ENCODE data around the gene ADGRA1. TPM values are rescaled to one million over a fixed set of nuclear protein-coding genes. Genes with fewer than 3 reads are reported as not detected.
"Not testable (repeated sequence)": the region's sequence is repeated elsewhere in the genome, so short reads cannot be mapped to it uniquely, and the experiment has no call there.

Gene ADGRA1
- total RNA-seq, 1 experiment from 2014 or later: not detected

DNA sequence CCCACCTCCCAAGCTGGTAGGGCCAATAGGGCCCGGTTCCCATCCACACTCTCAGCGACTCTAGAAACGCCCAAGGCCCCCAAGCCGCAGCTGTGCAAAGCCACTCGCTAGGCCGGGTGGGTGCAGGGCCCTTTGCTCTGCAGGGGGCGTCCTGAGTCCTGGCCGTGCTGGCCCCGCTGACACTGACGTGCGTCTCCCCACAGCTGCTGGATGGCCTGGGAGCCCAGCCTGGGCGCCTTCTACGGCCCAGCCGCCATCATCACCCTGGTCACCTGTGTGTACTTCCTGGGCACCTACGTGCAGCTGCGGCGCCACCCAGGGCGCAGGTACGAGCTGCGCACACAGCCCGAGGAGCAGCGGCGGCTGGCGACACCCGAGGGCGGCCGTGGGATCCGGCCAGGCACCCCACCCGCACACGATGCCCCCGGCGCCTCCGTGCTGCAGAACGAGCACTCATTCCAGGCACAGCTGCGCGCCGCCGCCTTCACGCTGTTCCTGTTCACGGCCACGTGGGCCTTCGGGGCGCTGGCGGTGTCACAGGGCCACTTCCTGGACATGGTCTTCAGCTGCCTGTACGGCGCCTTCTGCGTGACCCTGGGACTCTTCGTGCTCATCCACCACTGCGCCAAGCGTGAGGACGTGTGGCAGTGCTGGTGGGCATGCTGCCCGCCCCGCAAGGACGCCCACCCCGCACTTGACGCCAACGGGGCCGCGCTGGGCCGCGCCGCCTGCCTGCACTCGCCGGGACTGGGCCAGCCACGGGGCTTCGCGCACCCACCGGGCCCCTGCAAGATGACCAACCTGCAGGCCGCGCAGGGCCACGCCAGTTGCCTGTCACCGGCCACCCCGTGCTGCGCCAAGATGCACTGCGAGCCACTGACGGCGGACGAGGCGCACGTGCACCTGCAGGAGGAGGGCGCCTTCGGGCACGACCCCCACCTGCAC is 40.7 kb downstream of the ADGRA1 start:
- DNase-seq (ENCODE audit: low spot score): no peak

DNA sequence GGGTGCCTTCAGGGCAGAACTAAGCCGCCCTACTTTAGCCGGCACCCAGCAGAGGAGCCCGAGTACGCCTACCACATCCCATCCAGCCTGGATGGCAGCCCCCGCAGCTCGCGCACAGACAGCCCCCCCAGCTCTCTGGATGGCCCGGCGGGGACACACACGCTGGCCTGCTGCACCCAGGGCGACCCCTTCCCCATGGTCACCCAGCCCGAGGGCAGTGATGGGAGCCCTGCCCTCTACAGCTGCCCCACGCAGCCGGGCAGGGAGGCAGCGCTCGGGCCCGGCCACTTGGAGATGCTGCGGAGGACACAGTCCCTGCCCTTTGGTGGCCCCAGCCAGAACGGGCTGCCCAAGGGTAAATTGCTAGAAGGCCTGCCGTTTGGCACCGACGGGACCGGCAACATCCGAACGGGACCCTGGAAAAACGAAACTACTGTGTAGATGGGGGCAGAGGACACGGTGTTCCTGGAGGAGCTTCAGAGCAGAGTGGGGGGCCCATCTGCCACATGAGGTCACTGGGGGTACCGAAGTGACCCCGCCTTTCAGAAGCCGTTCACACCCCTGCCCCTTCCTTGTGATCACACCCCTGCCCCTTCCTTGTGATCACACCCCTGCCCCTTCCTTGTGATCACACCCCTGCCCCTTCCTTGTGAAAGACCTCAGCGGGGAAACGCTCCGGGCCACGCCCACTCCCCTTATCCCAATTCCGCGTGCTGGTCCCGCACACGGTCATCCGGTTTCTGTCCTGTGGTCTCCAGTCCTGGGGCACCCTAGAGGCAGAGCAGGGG is 41.5 kb downstream of the ADGRA1 start:
- DNase-seq (ENCODE audit: low spot score): no peak

DNA sequence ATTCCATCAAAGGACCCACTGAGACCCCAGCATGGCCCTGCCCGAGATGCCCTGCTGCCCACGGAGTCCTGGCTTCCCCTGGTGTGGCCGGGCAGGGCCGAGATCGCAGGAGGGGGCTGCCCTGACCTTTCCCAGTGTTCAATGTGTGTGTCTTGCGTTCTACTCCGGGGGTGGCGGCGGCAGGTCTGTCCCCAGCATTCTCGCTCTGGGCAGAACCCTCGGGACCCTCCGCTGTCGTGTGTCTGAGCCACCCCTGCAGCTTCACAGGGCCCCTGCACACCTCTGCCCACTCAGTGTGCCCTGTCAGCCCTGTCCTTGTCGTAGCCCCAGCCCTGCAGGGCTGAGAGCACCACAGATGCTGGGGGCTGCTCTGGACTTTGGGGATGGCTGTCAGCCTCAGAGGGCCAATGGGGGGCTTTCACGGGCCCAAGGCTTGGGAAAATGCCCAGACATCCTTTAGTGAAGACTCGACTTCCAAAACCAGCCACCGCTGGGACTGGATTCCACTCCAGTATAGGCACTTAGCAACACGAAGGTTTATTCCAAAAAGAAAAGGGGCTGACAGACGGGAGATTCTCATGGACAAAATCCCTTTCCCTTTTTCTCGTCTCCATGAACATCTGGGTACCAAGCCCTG is 42.3 kb downstream of the ADGRA1 start:
- DNase-seq (ENCODE audit: low spot score): no peak

DNA sequence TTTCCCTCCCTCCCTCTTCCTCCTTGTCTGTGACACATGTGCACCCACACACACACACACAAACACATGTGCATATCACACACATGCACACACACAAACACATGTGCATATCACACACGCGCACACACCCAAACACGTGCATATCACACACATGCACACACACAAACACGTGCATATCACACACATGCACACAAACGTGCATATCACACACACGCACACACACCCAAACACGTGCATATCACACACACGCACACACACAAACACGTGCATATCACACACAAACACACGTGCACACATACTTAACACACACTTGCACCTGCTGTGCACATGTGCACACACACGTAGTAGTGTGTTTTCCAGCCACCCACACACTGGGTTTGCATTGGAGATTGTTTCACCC is 42.9 kb downstream of the ADGRA1 start:
- DNase-seq (ENCODE audit: low spot score): no peak

DNA sequence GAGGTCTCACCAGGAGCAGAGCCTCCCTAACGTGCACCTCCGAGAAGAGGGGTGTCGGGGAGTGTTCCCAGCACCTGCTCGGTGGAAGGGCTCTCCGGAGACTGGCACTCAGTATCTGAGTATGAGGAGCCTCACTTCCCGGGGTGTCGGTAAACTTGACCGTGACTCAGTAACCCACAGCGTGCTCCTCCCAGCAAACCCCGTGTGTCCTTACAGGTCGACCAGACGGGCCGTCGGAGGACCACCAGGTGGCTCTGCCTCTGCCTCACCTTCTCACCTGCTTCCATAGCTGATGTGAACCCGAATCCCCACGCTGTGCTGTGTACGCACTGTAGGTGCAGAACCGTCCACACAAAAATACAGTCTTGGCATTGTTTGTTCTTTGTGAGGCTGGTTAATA is 43.3 kb downstream of the ADGRA1 start:
- DNase-seq (ENCODE audit: low spot score): no peak

DNA sequence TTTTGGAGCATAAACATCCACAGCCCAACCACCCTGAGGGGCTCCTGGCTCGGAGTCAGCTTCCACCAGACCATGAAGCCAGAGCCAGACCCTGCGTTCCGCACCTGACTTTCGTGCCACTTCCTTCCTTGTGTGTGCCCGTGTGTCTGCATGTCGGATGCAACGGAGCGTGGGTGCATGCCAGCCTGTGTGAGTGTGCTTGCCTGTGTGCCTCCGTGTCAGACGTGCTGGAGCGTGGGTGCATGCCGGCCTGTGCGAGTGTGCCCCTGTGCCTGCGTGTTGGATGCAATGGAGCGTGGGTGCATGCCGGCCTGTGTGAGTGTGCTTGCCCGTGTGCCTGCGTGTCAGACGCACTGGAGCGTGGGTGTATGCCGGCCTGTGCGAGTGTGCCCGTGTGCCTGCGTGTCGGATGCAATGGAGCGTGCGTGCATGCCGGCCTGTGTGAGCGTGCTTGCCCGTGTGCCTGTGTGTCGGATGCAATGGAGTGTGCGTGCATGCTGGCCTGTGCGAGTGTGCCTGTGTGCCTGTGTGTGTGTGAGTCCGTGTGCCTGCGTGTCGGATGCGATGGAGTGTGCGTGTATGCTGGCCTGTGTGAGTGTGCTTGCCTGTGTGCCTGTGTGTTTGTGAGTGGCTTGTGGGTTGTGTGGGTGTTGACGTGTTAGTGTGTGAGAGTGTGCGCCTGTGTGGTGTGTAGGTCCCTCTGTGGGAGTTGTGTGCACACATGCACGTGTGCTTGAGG is 44.2 kb downstream of the ADGRA1 start:
- no peak for DNase-seq (ENCODE audit: low spot score)

DNA sequence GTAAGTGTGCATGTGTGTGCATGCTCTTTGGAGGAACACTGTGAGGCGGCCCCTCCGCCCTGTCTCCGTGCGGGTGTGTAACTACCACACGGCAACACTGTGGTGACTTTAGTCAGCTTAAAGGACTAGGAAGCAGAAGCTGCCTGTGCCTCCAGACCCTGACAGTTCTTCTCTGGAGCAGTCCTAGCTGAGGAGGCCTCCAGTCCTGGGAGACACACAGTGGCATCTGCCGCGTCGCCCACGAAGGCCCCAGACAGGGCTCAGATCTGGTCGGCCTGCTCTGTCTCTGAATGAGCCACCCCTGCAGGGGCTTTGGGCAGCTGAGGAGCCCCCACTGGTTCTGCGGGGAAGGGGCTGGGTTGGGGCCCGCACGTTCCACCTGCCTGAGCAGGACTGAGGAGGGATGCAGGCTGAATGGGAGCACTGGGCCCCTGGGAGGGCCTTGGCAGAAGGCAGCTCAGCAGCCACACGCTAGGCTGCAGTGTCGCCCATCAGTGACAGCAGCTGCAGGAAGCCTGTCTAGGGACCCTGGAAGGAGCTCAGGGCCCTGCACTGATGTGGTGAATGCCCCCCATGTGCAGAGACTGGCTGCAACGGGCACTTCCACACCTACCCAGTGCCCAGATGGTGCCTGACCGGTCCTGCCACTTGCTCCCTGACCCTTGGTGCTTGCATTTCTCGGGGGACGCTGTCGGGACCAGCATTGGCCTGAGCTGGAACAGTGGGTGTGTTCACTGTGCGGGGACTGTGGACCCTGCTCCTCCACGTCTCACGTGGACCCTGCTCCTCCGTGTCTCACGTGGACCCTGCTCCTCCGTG is 45.0 kb downstream of the ADGRA1 start:
- no peak for DNase-seq (ENCODE audit: low spot score)

DNA sequence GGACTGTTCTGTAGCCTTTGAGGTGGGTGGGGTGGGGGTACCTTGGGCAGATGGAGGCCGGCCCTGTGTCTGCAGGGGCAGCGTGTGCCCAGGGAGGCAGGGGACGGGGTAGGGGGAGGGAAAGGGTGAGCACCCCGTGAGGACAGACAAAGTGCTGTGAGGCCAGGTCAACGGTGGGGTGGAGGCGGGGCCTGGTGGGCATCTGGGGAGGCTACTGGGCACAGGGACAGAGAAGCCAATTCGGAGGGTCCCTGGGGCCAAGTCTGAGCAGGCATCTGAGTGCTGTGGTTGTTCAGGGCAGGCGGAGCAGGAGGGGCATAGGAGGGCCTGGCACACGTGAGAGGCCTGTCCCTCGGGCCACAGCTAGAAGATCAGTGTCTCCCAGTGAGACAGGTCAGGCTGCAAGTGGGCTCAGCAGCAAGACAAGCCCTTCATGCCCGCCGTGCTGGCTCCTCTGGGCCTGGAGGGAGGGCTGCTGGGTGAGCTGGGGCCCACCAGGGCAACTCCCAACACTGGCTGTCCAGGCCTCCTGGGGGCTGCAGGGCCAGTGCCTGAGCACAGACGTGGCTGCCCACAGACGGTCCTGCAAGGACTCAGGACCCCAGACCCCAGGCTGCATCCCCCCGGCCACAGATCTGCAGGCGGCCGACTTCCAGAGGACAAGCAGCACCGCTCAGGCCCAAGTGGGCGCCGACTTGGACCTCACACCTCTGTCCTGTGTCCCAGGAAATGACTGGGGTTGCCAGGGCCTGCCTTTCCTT is 45.9 kb downstream of the ADGRA1 start:
- no peak for DNase-seq (ENCODE audit: low spot score)

DNA sequence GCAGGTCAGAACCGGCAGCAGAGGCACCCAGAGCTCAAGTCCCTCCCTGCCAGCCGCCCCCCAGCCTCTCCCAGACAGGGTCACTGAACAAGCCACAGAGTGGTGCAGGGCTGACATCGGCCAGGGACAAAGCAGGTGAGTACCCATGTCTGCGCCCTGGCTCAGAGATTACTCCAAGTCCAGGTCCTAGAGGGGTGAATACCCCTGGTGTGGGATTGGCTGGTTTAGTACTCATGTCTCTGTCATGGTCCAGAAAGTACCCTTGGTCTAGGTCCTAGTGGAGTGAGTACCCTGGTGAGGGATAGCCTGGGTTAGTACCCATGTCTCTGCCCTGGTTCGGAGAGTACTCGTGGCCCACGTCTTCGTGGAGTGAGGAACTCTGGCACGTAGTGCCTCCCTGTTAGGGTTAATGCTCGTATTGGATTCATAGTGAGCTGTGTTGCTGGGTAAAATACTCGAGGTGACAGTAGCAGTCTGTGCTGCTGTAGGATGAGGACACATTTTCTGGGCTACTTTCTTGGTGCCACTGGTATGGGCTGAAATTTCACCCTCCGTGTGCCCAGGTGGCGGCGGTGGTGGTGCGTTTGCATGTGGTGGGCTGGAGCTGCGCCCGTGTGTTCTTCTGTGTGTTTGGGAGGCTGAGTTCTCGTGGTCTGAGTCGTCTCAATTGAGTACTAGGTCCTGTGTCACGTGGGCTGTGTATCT is 46.8 kb downstream of the ADGRA1 start:
- no peak for DNase-seq (ENCODE audit: low spot score)

DNA sequence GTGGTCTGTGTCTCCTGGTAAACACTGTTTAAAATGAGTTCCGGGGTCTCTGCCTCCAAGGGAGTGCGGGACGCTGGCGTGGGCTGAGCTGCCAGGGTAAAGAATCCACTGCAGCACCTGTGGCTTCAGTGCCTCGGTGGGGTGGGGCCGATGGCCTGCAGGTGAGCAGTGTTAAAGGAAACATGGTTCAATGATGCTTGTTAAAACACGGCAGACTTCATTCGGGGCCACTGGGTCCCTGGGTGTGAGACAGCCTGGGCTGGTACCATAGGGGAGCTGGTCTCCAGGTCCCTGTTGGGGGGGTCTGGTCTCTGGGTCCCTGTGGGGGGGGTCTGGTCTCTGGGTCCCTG is 47.4 kb downstream of the ADGRA1 start:
- DNase-seq (ENCODE audit: low spot score): no peak

DNA sequence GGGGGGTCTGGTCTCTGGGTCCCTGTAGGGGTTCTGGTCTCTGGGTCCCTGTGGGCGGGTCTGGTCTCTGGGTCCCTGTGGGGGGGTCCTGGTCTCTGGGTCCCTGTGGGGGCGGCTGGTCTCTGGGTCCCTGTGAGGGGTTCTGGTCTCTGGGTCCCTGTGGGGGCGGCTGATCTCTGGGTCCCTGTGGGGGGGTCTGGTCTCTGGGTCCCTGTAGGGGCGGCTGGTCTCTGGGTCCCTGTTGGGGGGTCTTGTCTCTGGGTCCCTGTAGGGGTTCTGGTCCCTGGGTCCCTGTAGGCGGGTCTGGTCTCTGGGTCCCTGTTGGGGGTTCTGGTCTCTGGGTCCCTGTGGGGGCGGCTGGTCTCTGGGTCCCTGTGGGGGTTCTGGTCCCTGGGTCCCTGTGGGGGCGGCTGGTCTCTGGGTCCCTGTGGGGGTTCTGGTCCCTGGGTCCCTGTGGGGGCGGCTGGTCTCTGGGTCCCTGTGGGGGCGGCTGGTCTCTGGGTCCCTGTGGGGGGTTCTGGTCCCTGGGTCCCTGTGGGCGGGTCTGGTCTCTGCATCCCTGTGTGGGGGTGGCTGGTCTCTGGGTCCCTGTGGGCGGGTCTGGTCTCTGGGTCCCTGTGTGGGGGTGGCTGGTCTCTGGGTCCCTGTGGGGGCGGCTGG is 49.9 kb downstream of the ADGRA1 start:
- DNase-seq (ENCODE audit: low spot score): not testable (repeated sequence)

DNA sequence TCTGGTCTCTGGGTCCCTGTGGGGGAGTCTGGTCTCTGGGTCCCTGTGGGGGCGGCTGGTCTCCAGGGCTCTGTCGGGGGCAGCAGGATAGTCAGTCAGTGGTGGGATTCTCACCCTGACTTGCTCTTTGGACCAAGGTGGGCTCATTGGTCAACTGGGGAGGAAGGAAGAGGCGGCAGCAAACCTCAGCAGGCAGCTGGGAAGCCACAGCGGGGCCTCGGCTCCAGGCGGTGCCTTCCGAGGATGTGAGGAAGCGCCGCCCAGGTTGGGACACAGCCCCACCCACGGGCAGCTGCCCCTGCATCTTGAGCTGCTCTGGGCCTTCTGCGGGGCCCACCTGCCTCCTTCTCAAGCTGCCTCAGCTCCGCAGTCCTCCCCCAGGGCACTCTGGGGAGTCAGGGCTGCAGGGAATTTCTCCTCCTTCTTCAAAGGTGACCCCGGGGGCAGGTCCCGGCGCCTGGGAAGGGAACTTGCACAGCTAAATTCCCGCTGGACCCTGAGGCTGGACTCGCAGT is 51.9 kb downstream of the ADGRA1 start:
- DNase-seq (ENCODE audit: low spot score): no peak

DNA sequence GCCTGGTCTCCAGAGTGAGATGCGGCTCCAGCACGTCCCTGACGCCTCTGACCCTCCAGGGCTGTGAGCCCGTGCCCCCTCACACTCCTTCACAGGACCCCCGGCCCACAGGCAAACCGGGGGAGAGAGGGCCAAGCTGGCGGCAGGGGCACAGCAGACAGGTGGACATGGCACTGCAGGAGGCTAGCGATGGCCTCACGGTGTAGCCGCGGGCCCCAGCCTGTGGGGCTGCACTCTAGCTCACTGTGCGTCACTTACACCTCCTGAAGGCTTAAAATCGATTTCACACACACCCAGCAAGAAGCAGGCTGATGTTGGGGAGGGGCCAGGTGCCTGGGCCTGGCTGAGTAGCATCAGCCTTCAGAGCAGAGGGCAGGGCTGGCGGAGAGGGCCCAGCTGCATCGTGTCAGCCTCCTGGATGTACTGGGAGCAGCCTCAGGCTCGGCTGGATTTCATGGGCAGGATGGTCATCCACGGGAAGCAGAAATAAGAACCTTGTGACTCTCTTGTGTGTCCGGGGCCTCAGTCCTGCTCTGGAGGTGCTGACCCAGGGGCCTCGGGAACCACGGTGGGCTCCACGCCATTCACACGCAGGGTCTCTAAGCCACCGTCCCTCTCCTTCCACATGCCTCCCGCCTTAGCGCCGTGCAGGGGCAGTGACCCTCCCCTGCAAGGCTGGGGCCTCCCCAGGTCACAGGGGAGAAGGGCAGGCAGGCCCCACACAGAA is 52.9 kb downstream of the ADGRA1 start:
- no peak for DNase-seq (ENCODE audit: low spot score)

DNA sequence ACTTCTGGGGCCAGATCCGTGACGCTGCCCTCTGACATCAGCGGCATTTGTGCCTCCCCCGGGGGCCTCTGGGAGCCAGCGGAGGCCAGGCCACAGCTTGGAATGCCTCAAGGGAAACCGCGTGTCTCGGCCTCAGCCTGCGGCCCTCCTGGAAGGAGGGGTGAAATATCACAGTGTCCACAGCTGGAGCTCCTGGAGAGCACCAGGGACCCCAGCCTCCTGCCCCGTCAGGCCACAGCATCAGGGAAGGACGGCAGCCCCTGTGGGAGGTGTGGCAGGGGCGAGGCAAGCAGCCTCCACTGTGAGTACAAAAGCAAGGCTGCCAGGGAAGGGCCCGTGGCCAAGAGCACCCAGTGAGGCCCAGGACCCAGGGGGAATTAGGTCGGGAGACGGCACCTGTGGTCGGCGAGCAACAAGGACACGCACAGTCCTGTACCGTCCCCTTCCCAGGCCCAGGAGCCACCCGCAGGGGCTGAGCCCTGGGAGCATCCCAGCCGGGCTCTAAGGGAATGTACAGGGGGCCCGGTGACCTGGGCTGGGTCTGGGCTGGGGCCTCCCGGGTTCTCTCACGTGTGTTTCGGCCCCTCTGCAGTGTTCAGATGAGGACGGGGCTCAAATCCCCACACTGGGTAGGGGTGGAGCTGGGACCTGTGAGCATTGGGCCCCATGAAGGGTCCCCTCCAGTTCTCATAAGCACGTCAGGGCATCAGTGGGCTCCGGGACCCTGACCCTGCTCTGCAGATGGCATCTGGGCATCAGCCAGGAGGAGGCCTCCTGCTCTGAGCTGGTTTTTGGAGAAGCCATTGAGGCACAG is 53.6 kb downstream of the ADGRA1 start:
- no peak for DNase-seq (ENCODE audit: low spot score)

DNA sequence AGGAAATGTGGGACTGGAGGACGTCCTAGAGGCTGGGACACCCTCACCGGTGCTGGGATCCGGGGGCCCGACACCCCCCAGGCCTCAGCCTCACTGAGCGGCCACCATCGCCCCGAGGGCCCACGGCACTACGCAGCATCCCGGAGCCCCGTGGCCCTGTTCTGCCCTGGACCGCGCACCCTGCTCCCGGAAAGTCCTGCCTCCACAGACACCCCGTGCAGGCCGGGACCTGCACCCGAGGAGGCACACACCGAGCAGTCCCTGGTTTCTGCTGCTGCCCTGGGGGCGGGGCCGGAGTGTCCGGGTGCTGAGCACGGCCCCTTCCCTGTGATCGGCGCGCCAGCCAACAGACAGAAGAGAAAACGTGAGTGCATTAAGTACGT is 54.2 kb downstream of the ADGRA1 start:
- no peak for DNase-seq (ENCODE audit: low spot score)

DNA sequence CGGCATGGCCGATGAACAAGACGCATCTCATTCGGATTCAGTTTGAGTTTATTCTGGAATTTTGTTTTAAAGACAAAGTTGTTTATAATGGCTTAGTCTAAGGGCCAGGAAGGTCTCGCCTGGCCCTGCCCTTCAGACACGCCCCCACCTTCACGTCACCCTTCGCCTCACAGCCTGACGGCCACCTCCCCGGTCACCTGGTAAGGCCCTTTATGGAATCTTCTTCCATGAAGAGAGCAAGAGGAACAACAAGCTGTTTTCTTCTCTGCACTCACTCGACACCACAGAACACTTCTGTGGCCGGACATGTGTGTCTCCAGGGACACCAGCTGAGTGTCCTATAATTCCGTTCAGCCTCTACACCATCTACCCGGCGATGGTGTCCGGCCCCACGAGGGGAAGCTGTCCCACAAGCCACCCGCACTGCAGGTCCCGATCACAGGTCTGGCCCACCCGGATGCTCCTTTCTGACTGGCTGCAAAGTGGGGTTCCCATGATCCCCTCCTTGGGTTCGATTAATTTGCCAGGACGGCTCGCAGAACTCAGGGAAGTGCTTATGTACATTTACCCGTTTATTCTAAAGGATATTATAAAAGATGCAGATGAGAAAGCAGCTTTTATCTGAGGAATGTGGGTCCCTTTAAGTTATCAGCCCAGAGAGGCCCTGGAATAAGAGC is 54.9 kb downstream of the ADGRA1 start:
- DNase-seq (ENCODE audit: low spot score): no peak

DNA sequence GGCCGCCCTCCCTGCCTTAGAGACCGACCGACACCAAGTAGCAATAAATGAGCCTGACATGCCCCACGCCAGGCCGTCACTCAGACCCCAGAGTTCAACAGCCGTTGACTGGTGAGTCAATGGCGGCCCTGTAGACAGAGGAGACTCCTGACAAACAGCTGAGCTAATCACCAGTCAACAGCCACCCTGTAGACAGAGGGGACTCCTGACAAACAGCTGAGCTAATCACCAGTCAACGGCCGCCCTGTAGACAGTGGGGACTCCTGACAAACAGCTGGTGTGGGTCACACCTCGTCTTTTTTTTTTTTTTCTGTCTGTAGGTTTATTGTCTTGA is 55.4 kb downstream of the ADGRA1 start:
- no peak for DNase-seq (ENCODE audit: low spot score)
